PC-9 (cell line): ENCODE data around the gene SERPINB11. TPM values are rescaled to one million over a fixed set of nuclear protein-coding genes. Genes with fewer than 3 reads are reported as not detected.

Experiments used
- BruUV-seq: library from RNA; stranded (reverse); fragments of 400-500 nt; replicated peaks from 2 replicates; lab custom pipeline; 2021; lab: Mats Ljungman, UMichigan
- CTCF ChIA-PET: fragments of 300-600 bp; sonication (Branson Sonifier 250); formaldehyde crosslinking; loops from one replicate; lab custom pipeline; 2022; ENCODE audit warnings: antibody characterized with exemption; lab: Charles Lee
- POLR2A ChIA-PET: fragments of 300-600 bp; sonication (Branson Sonifier 250); formaldehyde crosslinking; loops from one replicate; lab custom pipeline; 2022; ENCODE audit warnings: antibody characterized with exemption; ENCODE audit not compliant: unreplicated experiment; lab: Charles Lee
- DNase-seq, 2 experiments: peaks; one replicate each; pipeline versions ENCODE4 v3.0.0 to v3.0.0-alpha.2; 2015 to 2022; ENCODE audit warnings: mixed read lengths in 1 of 2
- H2AFZ ChIP-seq: fragments of 200-600 bp; sonication (generic); 2 replicates; pipeline ENCODE4 v1.8.1; 2017; ENCODE audit warnings: antibody characterized with exemption
- H3F3A ChIP-seq: fragments of 200-600 bp; sonication (generic); 2 replicates; pipeline ENCODE4 v1.8.1; 2017; ENCODE audit warnings: antibody characterized with exemption, mild to moderate bottlenecking, low read depth; ENCODE audit not compliant: insufficient read depth
- H3K27ac ChIP-seq: fragments of 200-600 bp; sonication (generic); 2 replicates; pipeline ENCODE4 v1.6.1; 2016; ENCODE audit warnings: mixed run types
- H3K27me3 ChIP-seq: fragments of 200-600 bp; sonication (generic); 2 replicates; pipeline ENCODE4 v1.6.1; 2016; ENCODE audit warnings: low read depth, mixed run types; ENCODE audit not compliant: insufficient read depth
- H3K36me3 ChIP-seq: fragments of 200-600 bp; sonication (generic); 2 replicates; pipeline ENCODE4 v1.6.1; 2016; ENCODE audit warnings: low read depth, mixed run types
- H3K4me1 ChIP-seq: fragments of 200-600 bp; sonication (generic); replicated peaks from 2 replicates; pipeline ENCODE4 v1.6.1; 2016; ENCODE audit warnings: mixed run types; ENCODE audit not compliant: insufficient read depth
- H3K4me2 ChIP-seq: fragments of 200-600 bp; sonication (generic); 2 replicates; pipeline ENCODE4 v1.6.1; 2017; ENCODE audit warnings: mixed run types
- H3K4me3 ChIP-seq: fragments of 200-600 bp; sonication (generic); 2 replicates; pipeline ENCODE4 v1.6.1; 2016; ENCODE audit warnings: mixed run types
- H3K79me2 ChIP-seq: fragments of 200-600 bp; sonication (generic); 2 replicates; pipeline ENCODE4 v1.6.1; 2017; ENCODE audit warnings: low read depth, mixed run types
- H3K9me2 ChIP-seq: fragments of 200-600 bp; sonication (generic); 2 replicates; pipeline ENCODE4 v1.8.1; 2017; ENCODE audit warnings: mild to moderate bottlenecking; ENCODE audit not compliant: insufficient read depth
- H3K9me3 ChIP-seq: fragments of 200-600 bp; sonication (generic); 2 replicates; pipeline ENCODE4 v1.8.1; 2016; ENCODE audit warnings: low read depth; ENCODE audit not compliant: insufficient read depth
- H4K20me1 ChIP-seq: fragments of 200-600 bp; sonication (generic); 2 replicates; pipeline ENCODE4 v1.8.1; 2017; ENCODE audit not compliant: insufficient read depth
- EZH2 ChIP-seq: fragments of 200-600 bp; sonication (generic); IDR thresholded peaks from 2 replicates; pipeline ENCODE4 v1.8.0; 2017; ENCODE audit warnings: antibody characterized with exemption, low read depth
- intact Hi-C: fragments of 100-400 bp; cut with micrococcal nuclease; formaldehyde crosslinking; loops from one replicate; pipeline ENCODE4 v1.10.0; 2022; ENCODE audit not compliant: unreplicated experiment
- total RNA-seq: library from RNA; stranded (reverse); gene quantifications from 2 replicates; pipeline ENCODE4 v1.2.3, GENCODE V29; 2021
- TF ChIP-seq, protein P1 (sequence below): fragments of 200-600 bp; sonication (generic); conservative IDR thresholded peaks from 2 replicates; pipeline ENCODE4 v1.6.1; 2017; ENCODE audit warnings: mixed run types, antibody characterized with exemption, mild to moderate bottlenecking, moderate library complexity

Gene SERPINB11
- total RNA-seq, 1 experiment from 2014 or later = not detected

DNA sequence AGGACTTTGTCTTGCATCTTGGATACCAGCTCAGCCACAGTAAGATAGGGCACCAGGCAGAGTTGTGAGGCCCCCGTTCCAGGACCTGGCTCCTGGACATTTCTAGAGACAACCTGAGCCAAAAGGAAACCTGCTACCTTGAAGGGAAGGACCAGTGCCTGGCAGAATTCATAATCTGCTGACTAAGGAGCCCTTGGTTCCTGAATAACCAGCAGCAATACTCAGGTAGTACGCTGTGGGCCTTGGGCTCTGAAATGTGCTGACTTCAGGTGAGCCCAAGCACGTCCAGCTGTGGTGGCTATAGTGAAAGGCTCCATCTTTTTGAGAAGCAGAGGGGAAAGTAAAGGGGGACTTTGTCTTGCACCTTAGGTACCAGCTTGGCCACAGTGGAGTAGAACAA, 28.5 kb downstream of the SERPINB11 start:
- intact Hi-C loops = loop anchor here (2.0 kb wide), 2 partner anchors 48 to 126 kb away; no protein-coding TSS in a partner anchor
- Histone ChIP-seq H3K9me3 (peaks cover 5% of the 10 kb centered on the region; the same call in 1 of the 2 replicates), H3K4me1 (peaks cover 14% of the 10 kb centered on the region), H3K79me2 (no peaks in the 10 kb centered on the region), H4K20me1 (no peaks in the 10 kb centered on the region), H2AFZ (no peak overlapping the region), H3K4me2 (no peak overlapping the region), H3F3A (no peaks in the 10 kb centered on the region), H3K27me3 (no peaks in the 10 kb centered on the region), H3K36me3 (no peaks in the 10 kb centered on the region), H3K27ac (peak overlapping the region; percentile 39; the same call in 1 of the 2 replicates), H3K9me2 (no peaks in the 10 kb centered on the region), H3K4me3 (no peak overlapping the region)
- BruUV-seq = no TSS peak
- TF ChIP-seq, protein P1, sequence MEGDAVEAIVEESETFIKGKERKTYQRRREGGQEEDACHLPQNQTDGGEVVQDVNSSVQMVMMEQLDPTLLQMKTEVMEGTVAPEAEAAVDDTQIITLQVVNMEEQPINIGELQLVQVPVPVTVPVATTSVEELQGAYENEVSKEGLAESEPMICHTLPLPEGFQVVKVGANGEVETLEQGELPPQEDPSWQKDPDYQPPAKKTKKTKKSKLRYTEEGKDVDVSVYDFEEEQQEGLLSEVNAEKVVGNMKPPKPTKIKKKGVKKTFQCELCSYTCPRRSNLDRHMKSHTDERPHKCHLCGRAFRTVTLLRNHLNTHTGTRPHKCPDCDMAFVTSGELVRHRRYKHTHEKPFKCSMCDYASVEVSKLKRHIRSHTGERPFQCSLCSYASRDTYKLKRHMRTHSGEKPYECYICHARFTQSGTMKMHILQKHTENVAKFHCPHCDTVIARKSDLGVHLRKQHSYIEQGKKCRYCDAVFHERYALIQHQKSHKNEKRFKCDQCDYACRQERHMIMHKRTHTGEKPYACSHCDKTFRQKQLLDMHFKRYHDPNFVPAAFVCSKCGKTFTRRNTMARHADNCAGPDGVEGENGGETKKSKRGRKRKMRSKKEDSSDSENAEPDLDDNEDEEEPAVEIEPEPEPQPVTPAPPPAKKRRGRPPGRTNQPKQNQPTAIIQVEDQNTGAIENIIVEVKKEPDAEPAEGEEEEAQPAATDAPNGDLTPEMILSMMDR = no peak
- TF ChIP-seq EZH2 = no peak
- no peak for DNase-seq
- CTCF ChIA-PET = no interaction called here
- POLR2A ChIA-PET = interaction anchor here (0.6 to 0.8 kb wide), 3 partner anchors 48 to 477 kb away, joined by 3 to 5 read pairs (median 4); partner anchors contain the start of gene SERPINB8

DNA sequence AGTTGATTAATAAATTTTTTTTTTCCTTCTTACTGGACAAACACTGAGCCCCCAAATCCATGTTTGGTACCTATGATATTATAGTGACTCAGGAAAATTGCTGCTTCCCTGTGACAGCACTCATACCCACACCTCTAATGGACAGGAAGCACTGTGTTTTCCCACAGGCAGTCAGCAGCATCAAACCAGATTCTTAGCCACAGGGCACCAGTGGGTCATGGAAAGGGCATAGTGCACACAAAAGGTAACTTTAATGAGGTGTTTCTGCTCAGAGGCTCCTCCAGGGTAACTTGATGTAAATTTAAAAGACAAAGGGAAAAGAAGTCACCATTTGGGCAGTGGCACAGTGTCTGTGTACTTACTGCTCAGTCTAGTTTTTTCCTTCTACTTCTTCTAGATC, 34.1 kb downstream of the SERPINB11 start:
- Histone ChIP-seq H3K79me2 (no peaks in the 10 kb centered on the region), H4K20me1 (no peaks in the 10 kb centered on the region), H3K4me1 (peaks cover 31% of the 10 kb centered on the region), H3K9me2 (no peaks in the 10 kb centered on the region), H2AFZ (no peak overlapping the region), H3F3A (0 out of 2 replicates have a peak, but pooled peaks cover 4% of the 10 kb centered on the region), H3K27me3 (no peaks in the 10 kb centered on the region), H3K9me3 (no peaks in the 10 kb centered on the region; the same call in 1 of the 2 replicates), H3K27ac (peak overlapping the region; percentile 90), H3K36me3 (no peaks in the 10 kb centered on the region), H3K4me2 (peak overlapping the region; percentile 21), H3K4me3 (no peak overlapping the region)
- TF ChIP-seq, protein P1 = no peak
- no peak for TF ChIP-seq EZH2
- POLR2A ChIA-PET = no interaction called here
- CTCF ChIA-PET = no interaction called here
- no TSS peak for BruUV-seq
- intact Hi-C loops = no loop called here
- DNase-seq = peak; percentile 39 to 87

DNA sequence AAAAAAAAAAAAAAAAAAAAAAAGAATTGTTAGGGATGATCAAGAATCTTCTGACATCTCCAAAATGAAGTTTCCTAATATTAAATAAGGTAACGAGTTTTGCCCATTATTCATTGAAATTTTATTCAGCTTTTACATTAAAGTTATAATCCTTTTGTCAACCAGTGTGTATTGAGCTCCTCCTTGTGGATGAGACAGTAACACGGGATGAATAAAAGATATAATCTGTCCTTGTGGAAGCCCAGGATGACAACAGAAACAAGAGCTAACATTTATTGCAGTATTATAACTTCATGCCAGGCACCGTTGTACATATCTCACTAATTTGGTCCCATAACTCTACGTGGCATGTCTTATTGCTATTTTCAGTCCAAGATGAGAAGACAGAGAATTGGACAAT, 39.0 kb downstream of the SERPINB11 start:
- H3F3A ChIP-seq = 0 out of 2 replicates have a peak, but pooled peaks cover 4% of the 10 kb centered on the region
- H3K4me2 ChIP-seq = no peak overlapping the region
- intact Hi-C loops = loop anchor here (1.0 to 5.0 kb wide), 4 partner anchors 103 to 223 kb away; no protein-coding TSS in a partner anchor
- no peaks in the 10 kb centered on the region for H3K27me3 ChIP-seq
- BruUV-seq = no TSS peak
- no peak for DNase-seq
- CTCF ChIA-PET = interaction anchor here (0.7 to 2.3 kb wide), 8 partner anchors 19 to 230 kb away, joined by 3 to 24 read pairs (median 6); no protein-coding TSS in a partner anchor
- no peaks in the 10 kb centered on the region for H4K20me1 ChIP-seq
- no peaks in the 10 kb centered on the region for H3K36me3 ChIP-seq
- POLR2A ChIA-PET = interaction anchor here (0.6 to 0.7 kb wide), 2 partner anchors 48 to 164 kb away, joined by 3 to 16 read pairs; no protein-coding TSS in a partner anchor
- H3K9me3 ChIP-seq = no peaks in the 10 kb centered on the region; the same call in 1 of the 2 replicates
- H2AFZ ChIP-seq = no peak overlapping the region
- no peak overlapping the region for H3K4me3 ChIP-seq
- H3K27ac ChIP-seq = no peak overlapping the region
- TF ChIP-seq, protein P1 = peak; percentile 73
- no peak for TF ChIP-seq EZH2
- no peaks in the 10 kb centered on the region for H3K79me2 ChIP-seq
- peaks cover 19% of the 10 kb centered on the region for H3K4me1 ChIP-seq
- H3K9me2 ChIP-seq = no peaks in the 10 kb centered on the region
